GM12891 (cell line): Measurements from ENCODE around the gene NKIRAS2.

Source experiments
- POLR2A ChIP-seq: IDR thresholded peaks from 2 replicates; pipeline ENCODE4 v1.6.1; 2011; ENCODE audit warnings: low read depth, low read length, control low read depth
- POLR2AphosphoS5 ChIP-seq: IDR thresholded peaks from 2 replicates; pipeline ENCODE4 v1.6.1; 2011; ENCODE audit warnings: low read depth, low read length, control low read depth
- POU2F2 ChIP-seq: IDR thresholded peaks from 2 replicates; pipeline ENCODE4 v1.6.1; 2011; ENCODE audit warnings: low read depth, mild to moderate bottlenecking, control low read depth, low read length, moderate library complexity
- SPI1 ChIP-seq: IDR thresholded peaks from 2 replicates; pipeline ENCODE4 v1.6.1; 2011; ENCODE audit warnings: low read depth, low read length, control low read depth
- TAF1 ChIP-seq: IDR thresholded peaks from 2 replicates; pipeline ENCODE4 v1.6.1; 2011; ENCODE audit warnings: low read depth, low read length, control low read depth

DNA sequence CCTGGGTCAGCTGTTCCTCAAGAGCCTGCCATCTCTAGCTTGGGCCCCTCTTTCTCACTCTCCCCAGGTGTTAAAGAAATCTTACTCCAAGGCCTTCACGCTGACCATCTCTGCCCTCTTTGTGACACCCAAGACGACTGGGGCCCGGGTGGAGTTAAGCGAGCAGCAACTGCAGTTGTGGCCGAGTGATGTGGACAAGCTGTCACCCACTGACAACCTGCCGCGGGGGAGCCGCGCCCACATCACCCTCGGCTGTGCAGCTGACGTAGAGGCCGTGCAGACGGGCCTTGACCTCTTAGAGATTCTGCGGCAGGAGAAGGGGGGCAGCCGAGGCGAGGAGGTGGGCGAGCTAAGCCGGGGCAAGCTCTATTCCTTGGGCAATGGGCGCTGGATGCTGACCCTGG lies 46.5 kb upstream of the NKIRAS2 start:
- TF ChIP-seq POLR2A (no peak), POU2F2 (no peak), POLR2AphosphoS5 (no peak), TAF1 (no peak), SPI1 (no peak)
